ENCODE results near the gene ABCA1.

DNA sequence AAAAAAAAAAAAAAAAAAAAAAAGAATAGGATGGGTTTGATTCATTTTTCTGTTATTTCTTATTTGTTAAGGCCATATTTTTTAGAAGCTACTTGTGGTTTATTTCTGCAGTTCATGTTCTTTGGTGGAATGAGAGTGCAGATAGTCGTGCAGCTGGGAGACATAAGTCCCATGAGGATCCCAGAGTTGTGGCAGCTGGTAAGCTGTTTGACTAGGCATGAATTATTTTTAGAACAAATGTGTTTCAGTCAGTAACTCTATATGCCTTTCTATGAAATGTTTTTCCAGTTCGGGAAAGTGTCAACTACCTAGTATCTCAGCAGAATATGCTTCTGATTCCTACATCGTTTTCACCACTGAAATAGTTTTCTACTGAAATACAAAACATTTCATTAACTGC lies 169.0 kb downstream of the ABCA1 start:
- TF ChIP-seq, protein P1, sequence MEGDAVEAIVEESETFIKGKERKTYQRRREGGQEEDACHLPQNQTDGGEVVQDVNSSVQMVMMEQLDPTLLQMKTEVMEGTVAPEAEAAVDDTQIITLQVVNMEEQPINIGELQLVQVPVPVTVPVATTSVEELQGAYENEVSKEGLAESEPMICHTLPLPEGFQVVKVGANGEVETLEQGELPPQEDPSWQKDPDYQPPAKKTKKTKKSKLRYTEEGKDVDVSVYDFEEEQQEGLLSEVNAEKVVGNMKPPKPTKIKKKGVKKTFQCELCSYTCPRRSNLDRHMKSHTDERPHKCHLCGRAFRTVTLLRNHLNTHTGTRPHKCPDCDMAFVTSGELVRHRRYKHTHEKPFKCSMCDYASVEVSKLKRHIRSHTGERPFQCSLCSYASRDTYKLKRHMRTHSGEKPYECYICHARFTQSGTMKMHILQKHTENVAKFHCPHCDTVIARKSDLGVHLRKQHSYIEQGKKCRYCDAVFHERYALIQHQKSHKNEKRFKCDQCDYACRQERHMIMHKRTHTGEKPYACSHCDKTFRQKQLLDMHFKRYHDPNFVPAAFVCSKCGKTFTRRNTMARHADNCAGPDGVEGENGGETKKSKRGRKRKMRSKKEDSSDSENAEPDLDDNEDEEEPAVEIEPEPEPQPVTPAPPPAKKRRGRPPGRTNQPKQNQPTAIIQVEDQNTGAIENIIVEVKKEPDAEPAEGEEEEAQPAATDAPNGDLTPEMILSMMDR (IDR thresholded peaks at IDR 0.05): no peak
- no peak for TF ChIP-seq POLR2A (IDR thresholded peaks at IDR 0.05)

All from right lobe of liver (tissue), 4 donors.